ENCODE measurements around the gene TBC1D12.

TBC1D12 gene

GRCh38 chr10:94405406-94405805 is 3.1 kb downstream of the TBC1D12 start:
- DNase-seq (ENCODE audit: extremely low read depth in 1 of 2, low read depth in 1 of 2), result no peak

DNA sequence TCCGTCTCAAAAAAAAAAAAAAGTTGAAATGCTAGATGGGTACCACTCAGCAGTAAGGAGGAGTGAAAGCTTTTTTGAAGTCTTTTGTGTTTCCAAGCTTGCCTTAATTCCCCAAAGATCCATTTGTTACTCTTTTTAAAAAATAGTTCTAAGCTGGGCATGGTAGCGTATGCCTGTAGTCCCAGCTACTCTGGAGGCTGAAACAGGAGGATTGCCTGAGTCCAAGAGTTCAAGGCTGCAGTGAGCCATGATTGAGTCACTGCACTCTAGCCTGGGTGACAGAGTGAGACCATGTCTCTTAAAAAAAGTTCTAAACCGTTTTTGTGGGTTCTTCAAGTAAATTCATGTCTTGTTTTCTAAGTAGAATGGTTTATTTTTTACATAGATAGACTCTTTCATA is 5.3 kb downstream of the TBC1D12 start:
- DNase-seq (ENCODE audit: extremely low read depth in 1 of 2, low read depth in 1 of 2), result no peak

GRCh38 chr10:94409021-94409657 is 6.8 kb downstream of the TBC1D12 start:
- no peak for DNase-seq (ENCODE audit: extremely low read depth in 1 of 2, low read depth in 1 of 2)

- no peak for DNase-seq (ENCODE audit: extremely low read depth in 1 of 2, low read depth in 1 of 2)
These were observed 9.0 kb downstream of the TBC1D12 start for GRCh38 chr10:94411304-94411703.

DNA sequence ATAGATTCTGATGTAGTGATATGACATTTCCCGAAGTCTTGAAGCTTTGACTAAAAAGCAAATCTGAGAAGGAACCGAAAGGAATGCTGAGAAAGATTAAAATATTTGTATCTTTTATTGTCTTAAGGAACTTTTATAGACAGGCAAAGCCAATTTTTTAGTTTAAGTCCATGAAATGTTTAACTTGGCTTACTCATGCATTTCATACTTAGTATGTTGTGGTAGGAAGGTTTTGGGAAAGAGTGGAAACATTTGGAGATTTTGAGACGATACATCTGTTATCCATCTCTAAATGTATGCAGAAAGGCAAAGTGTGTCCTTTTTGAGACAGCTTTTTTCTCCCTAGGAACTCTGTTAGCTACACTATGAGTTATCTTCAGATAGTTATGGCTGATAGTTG is 10.1 kb downstream of the TBC1D12 start:
- DNase-seq (ENCODE audit: extremely low read depth in 1 of 2, low read depth in 1 of 2), result no peak

DNA sequence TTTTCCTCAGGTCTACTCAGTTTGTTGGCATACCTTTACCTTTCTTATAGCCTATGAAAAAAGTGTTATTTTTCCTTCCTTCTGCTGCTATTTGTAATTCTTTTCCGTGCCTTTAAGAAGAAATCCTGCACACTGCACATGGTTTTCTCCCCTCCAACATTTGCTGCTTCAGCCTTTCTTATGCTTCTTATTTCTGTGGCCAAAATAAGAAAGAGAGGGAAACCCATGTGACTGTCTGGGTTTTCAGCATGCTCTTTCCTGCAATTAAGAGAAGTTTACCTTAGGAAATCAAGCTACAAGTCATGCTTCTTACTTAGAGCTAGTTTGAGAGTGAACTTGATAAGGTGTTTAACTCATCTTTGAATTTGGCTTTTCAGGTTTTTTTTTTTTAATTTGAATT is 11.0 kb downstream of the TBC1D12 start:
- no peak for DNase-seq (ENCODE audit: extremely low read depth in 1 of 2, low read depth in 1 of 2)

- DNase-seq (ENCODE audit: extremely low read depth in 1 of 2, low read depth in 1 of 2), result no peak
These were observed 14.6 kb downstream of the TBC1D12 start for GRCh38 chr10:94416896-94417295.

DNA sequence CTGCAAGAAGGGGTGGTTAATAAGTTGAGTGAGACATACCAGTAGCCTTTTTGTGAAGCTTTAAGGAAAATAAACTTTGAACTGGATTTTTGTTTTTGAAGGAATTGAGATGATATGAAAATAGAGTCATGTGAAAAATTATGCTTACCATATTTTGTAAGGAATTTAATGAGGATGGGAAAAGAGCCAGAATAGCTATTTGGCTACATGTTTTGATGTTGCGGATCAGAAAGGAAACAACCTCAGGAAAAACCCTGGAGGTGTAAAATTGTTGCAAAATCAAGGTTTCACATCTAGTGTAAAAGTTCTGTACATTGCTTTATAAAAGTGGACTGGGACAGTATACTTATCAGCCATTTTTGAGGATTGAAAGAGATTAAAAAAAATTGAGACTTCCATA is 15.0 kb downstream of the TBC1D12 start:
- no peak for DNase-seq (ENCODE audit: extremely low read depth in 1 of 2, low read depth in 1 of 2)

- no peak for DNase-seq (ENCODE audit: extremely low read depth in 1 of 2, low read depth in 1 of 2)
These were observed 18.2 kb downstream of the TBC1D12 start for GRCh38 chr10:94420516-94420915.

DNA sequence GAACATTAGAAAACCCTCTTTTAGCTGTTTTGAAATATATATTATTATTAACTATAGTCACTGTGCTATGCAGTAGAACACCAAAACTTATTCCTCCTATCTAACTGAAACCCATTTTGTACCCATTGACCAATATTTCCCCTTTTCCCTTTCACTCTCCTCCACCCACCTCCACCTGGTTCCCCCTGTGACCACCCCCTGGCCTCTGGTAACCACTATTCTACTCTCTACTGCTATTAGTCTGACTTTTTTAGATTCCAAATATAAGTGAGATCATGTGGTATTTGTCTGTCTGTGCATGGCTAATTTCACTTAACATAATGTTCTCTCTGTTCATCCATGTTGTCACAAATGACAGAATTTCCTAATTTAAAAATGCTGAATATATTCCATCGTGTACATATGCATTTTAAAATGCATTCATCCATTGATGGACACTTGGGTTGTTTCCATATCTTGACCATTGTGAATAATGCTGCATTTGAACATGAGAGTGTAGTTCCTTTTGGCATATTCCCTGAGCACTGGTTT is 18.7 kb downstream of the TBC1D12 start:
- no peak for DNase-seq (ENCODE audit: extremely low read depth in 1 of 2, low read depth in 1 of 2)

DNA sequence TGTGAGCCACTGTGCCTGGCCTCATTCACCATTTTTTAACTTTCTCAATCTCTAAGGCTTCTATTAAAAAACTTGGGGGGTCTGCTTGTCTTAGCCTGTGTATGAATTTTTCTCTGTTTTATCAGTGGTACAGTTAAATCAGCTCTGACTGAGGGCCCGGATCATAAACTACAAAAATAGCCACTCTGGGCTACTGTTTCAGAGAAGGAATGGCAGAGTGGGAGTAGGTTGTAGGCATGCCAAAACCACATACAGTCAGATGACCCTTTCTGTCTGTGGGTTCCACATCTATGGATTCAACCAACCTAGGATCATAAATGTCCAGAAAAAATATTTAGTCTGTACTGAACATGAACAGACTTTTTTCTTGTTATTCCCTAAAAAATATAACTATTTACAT is 21.3 kb downstream of the TBC1D12 start:
- no peak for DNase-seq (ENCODE audit: extremely low read depth in 1 of 2, low read depth in 1 of 2)

GRCh38 chr10:94424714-94425337 is 22.5 kb downstream of the TBC1D12 start:
- no peak for DNase-seq (ENCODE audit: extremely low read depth in 1 of 2, low read depth in 1 of 2)

DNA sequence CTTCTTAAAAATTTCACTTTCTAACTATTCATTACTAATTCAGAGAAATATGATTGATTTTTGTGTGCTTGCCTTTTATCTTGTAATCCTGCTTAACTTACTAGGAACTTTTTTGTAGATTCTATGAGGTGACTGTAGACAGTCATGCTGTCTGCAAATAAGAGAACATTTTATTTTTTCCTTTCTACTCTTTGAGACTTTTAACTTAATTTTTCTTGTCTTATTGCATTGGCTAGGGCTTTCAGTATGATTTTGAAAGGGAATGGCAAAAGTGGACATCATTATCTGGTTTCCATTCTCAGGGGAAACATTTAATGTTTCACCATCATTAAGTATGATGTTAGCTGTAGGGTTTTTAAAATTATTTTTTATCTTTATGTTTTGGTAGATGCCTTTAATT is 23.6 kb downstream of the TBC1D12 start:
- no peak for DNase-seq (ENCODE audit: extremely low read depth in 1 of 2, low read depth in 1 of 2)

GRCh38 chr10:94427166-94427565 is 24.8 kb downstream of the TBC1D12 start:
- DNase-seq (ENCODE audit: extremely low read depth in 1 of 2, low read depth in 1 of 2), result no peak

DNA sequence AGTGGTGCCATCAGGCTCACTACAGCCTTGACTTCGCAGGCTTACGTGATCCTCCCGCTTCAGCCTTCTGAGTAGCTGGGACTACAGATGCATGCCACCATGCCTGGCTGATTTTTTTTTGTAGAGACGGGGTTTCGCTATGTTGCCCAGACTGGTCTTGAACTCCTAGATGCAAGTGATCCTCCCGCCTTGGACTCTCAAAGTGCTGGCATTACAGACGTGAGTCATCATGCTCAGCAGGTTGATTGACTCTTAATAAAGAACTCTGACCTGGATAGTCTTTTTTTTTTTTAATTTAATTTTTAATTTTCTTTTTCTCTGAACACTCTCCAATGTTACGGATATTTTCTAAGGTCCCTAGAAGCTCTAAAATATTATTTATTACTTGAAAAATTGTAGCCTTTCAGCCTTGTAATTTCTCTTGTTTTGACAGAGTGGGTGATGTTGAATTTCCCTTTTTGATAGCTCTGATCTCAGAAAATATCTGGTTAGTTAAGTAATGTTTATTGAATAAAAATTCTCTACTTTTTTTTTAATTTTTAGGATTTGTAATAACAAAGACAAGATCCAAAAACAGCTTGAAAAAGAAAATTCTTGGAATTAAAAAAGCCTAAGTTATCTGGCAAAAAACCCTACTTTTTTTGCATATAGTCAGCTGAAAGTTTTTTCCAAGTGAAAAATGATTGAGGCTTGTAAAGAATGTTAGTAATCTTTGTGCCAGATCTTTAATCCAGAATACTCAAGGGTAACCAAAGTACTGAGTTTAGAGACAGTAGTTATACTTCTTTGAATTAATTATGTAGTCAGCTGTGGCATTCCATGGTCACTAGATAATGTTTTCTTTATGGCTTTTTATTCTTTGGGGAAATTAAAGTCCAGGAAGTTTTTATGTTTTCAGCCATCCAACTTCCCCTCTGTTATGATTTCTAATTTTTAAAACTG is 26.7 kb downstream of the TBC1D12 start:
- no peak for DNase-seq (ENCODE audit: extremely low read depth in 1 of 2, low read depth in 1 of 2)

DNA sequence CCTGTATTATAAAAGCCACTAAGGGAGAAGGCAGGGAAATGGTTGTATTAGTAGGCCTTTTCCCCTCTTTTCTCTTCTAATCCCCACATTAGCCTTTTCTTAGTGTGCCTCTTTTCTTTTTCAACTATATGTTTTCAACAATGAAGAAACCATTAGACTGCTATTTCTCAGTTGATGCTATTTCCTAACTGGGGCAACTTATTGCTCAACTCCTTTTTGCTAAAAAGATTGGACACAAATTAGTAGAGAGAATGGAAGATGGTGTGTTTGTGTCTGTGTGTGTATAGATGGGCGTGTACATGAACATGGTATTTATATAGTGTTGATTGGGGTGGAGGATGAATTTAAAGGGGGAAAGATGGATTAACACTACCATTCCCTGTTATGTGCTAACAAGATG is 28.4 kb downstream of the TBC1D12 start:
- DNase-seq (ENCODE audit: extremely low read depth in 1 of 2, low read depth in 1 of 2), result no peak

- DNase-seq (ENCODE audit: extremely low read depth in 1 of 2, low read depth in 1 of 2), result no peak
These were observed 30.1 kb downstream of the TBC1D12 start for GRCh38 chr10:94432443-94432842.

GRCh38 chr10:94439275-94439861 is 37.0 kb downstream of the TBC1D12 start:
- no peak for DNase-seq (ENCODE audit: extremely low read depth in 1 of 2, low read depth in 1 of 2)

- no peak for DNase-seq (ENCODE audit: extremely low read depth in 1 of 2, low read depth in 1 of 2)
These were observed 37.8 kb downstream of the TBC1D12 start for GRCh38 chr10:94440096-94440495.

- no peak for DNase-seq (ENCODE audit: extremely low read depth in 1 of 2, low read depth in 1 of 2)
These were observed 40.7 kb downstream of the TBC1D12 start for GRCh38 chr10:94443047-94443446.

DNA sequence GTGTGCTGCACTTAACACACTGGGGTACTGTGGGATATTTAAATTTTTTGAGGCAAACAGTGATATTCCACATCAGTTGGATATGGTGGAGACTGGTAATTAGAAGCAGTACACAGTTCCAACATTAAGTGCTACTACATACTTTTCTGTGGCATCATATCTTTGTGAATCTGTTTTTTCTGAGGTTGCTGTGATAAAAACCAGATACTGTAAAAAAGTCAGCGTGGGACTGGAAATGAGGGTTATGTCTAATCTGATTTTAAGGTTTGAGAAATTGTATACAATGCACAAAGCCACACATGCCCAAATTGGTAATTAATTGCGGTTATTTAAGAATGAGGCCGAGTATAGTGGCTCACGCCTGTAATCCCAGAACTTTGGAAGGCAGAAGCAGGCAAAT is 41.2 kb downstream of the TBC1D12 start:
- no peak for DNase-seq (ENCODE audit: extremely low read depth in 1 of 2, low read depth in 1 of 2)

Measured in activated CD8-positive, alpha-beta memory T cell treated with anti-CD3 and anti-CD28 coated beads for 1 hour (primary cell).